ENCODE measurements around the gene CMC2. TPM values are rescaled to one million over a fixed set of nuclear protein-coding genes. Genes with fewer than 3 reads are reported as not detected.

Gene CMC2
- polyA plus RNA-seq, 1 donor (not counting 4 experiments of a cell fraction or from before 2014, with no cell fraction given), result 91.8 TPM

GRCh38 chr16:80994451-80994850 lies 12.2 kb downstream of the CMC2 start:
- H3K27me3 ChIP-seq (ENCODE audit: control insufficient read depth, extremely low read depth, insufficient read depth, low read length), result no peaks in the 10 kb centered on the region
- H3K9ac ChIP-seq (ENCODE audit: control insufficient read depth, extremely low read depth, insufficient read depth, low read length), result no peak overlapping the region
- dilution Hi-C loops (cut with MboI; ENCODE audit: extremely low pct_ligation_motif_present, low sequenced_read_pairs), result no loop called here
- H3K9me3 ChIP-seq (ENCODE audit: control insufficient read depth, low read depth, low read length), result no peaks in the 10 kb centered on the region
- TF ChIP-seq CTCF (optimal IDR thresholded peaks at IDR 0.05 in 1 of 3, IDR thresholded peaks at IDR 0.05 in 1 of 3, conservative IDR thresholded peaks at IDR 0.05 in 1 of 3; ENCODE audit: extremely low read depth in 1 of 3, insufficient read depth in 2 of 3, low read length in 3 of 3), result no peak
- TF ChIP-seq EZH2 (IDR thresholded peaks at IDR 0.05; ENCODE audit: low read length), result no peak
- no peak overlapping the region for H3K27ac ChIP-seq (ENCODE audit: control insufficient read depth, insufficient read depth, low read length)
- peaks cover 69% of the 10 kb centered on the region for H3K79me2 ChIP-seq (ENCODE audit: control insufficient read depth, insufficient read depth, low read length)
- no peak overlapping the region for H3K4me3 ChIP-seq (ENCODE audit: control insufficient read depth in 2 of 3, extremely low read depth in 1 of 3, insufficient read depth in 2 of 3, low read depth in 1 of 3, low read length in 3 of 3)
- peaks cover 0 to 6% of the 10 kb centered on the region in 2 experiments for H3K36me3 ChIP-seq (ENCODE audit: control insufficient read depth in 2 of 2, extremely low read depth in 1 of 2, insufficient read depth in 2 of 2, low read length in 2 of 2)
- no peak for FAIRE-seq
- no peak overlapping the region for H3K4me2 ChIP-seq (ENCODE audit: control insufficient read depth, extremely low read depth, insufficient read depth, low read depth, low read length)
- H3K9me1 ChIP-seq (ENCODE audit: control insufficient read depth, extremely low read depth, insufficient read depth, low read length), result no peaks in the 10 kb centered on the region
- no peak for DNase-seq (ENCODE audit: low read depth, low spot score)
- no peak overlapping the region for H2AFZ ChIP-seq (ENCODE audit: control insufficient read depth, low read length)
- no peaks in the 10 kb centered on the region for H4K20me1 ChIP-seq (ENCODE audit: control insufficient read depth, extremely low read depth, insufficient read depth, low read length)
- peaks cover 21% of the 10 kb centered on the region for H3K4me1 ChIP-seq (ENCODE audit: control insufficient read depth, extremely low read depth, insufficient read depth, low read length)

GRCh38 chr16:80993834-80994233 lies 12.9 kb downstream of the CMC2 start:
- no peaks in the 10 kb centered on the region for H4K20me1 ChIP-seq (ENCODE audit: control insufficient read depth, extremely low read depth, insufficient read depth, low read length)
- H3K4me2 ChIP-seq (ENCODE audit: control insufficient read depth, extremely low read depth, insufficient read depth, low read depth, low read length), result peak overlapping the region; percentile 77
- dilution Hi-C loops (cut with MboI; ENCODE audit: extremely low pct_ligation_motif_present, low sequenced_read_pairs), result no loop called here
- H3K9ac ChIP-seq (ENCODE audit: control insufficient read depth, extremely low read depth, insufficient read depth, low read length), result peak overlapping the region; percentile 32
- TF ChIP-seq CTCF (optimal IDR thresholded peaks at IDR 0.05 in 1 of 3, IDR thresholded peaks at IDR 0.05 in 1 of 3, conservative IDR thresholded peaks at IDR 0.05 in 1 of 3; ENCODE audit: extremely low read depth in 1 of 3, insufficient read depth in 2 of 3, low read length in 3 of 3) (no peak), EZH2 (IDR thresholded peaks at IDR 0.05; ENCODE audit: low read length) (no peak)
- peaks cover 21% of the 10 kb centered on the region for H3K4me1 ChIP-seq (ENCODE audit: control insufficient read depth, extremely low read depth, insufficient read depth, low read length)
- H3K27ac ChIP-seq (ENCODE audit: control insufficient read depth, insufficient read depth, low read length), result peak overlapping the region; percentile 77
- FAIRE-seq, result no peak
- H3K36me3 ChIP-seq (ENCODE audit: control insufficient read depth in 2 of 2, extremely low read depth in 1 of 2, insufficient read depth in 2 of 2, low read length in 2 of 2), result peaks cover 0 to 6% of the 10 kb centered on the region in 2 experiments
- H3K27me3 ChIP-seq (ENCODE audit: control insufficient read depth, extremely low read depth, insufficient read depth, low read length), result no peaks in the 10 kb centered on the region
- H3K79me2 ChIP-seq (ENCODE audit: control insufficient read depth, insufficient read depth, low read length), result peaks cover 64% of the 10 kb centered on the region
- DNase-seq (ENCODE audit: low read depth, low spot score), result no peak
- H3K9me1 ChIP-seq (ENCODE audit: control insufficient read depth, extremely low read depth, insufficient read depth, low read length), result no peaks in the 10 kb centered on the region
- H2AFZ ChIP-seq (ENCODE audit: control insufficient read depth, low read length), result no peak overlapping the region
- H3K4me3 ChIP-seq (ENCODE audit: control insufficient read depth in 2 of 3, extremely low read depth in 1 of 3, insufficient read depth in 2 of 3, low read depth in 1 of 3, low read length in 3 of 3), result no peak overlapping the region
- no peaks in the 10 kb centered on the region for H3K9me3 ChIP-seq (ENCODE audit: control insufficient read depth, low read depth, low read length)
